ENCODE data around the gene SUMF1. TPM values are rescaled to one million over a fixed set of nuclear protein-coding genes. Genes with fewer than 3 reads are reported as not detected.

SUMF1 gene
- total RNA-seq, 1 experiment from 2014 or later, result 37.1 TPM

- H3K27me3 ChIP-seq, result no peaks in the 10 kb centered on the region
- no peak for DNase-seq
- no peaks in the 10 kb centered on the region for H3K9me3 ChIP-seq
- no peaks in the 10 kb centered on the region for H3K36me3 ChIP-seq
- H3K4me3 ChIP-seq, result no peak overlapping the region
Observed at GRCh38 chr3:4387210-4388204, 79.6 kb downstream of the SUMF1 start.

- Histone ChIP-seq H3K27me3 (no peaks in the 10 kb centered on the region), H3K9me3 (no peaks in the 10 kb centered on the region), H3K4me3 (no peak overlapping the region), H3K36me3 (no peaks in the 10 kb centered on the region)
- no peak for DNase-seq
Observed at GRCh38 chr3:4385201-4385600, 81.9 kb downstream of the SUMF1 start.

GRCh38 chr3:4380013-4380412 is 87.1 kb downstream of the SUMF1 start:
- H3K9me3 ChIP-seq, result no peaks in the 10 kb centered on the region
- no peak overlapping the region for H3K4me3 ChIP-seq
- no peak for DNase-seq
- H3K27me3 ChIP-seq, result no peaks in the 10 kb centered on the region
- no peaks in the 10 kb centered on the region for H3K36me3 ChIP-seq

GRCh38 chr3:4376499-4376898 is 90.6 kb downstream of the SUMF1 start:
- peak; percentile 10 for DNase-seq
- no peaks in the 10 kb centered on the region for H3K27me3 ChIP-seq

GRCh38 chr3:4375911-4376310 is 91.2 kb downstream of the SUMF1 start:
- no peaks in the 10 kb centered on the region for H3K36me3 ChIP-seq
- DNase-seq, result no peak
- H3K27me3 ChIP-seq, result no peaks in the 10 kb centered on the region
- H3K9me3 ChIP-seq, result peaks cover 7% of the 10 kb centered on the region
- no peak overlapping the region for H3K4me3 ChIP-seq

More at GRCh38 chr3:4376499-4376898, 90.6 kb downstream of the SUMF1 start:
- Histone ChIP-seq H3K36me3 (no peaks in the 10 kb centered on the region), H3K4me3 (no peak overlapping the region), H3K9me3 (peaks cover 7% of the 10 kb centered on the region)

- H3K4me3 ChIP-seq, result no peak overlapping the region
- DNase-seq, result no peak
- H3K9me3 ChIP-seq, result peaks cover 7% of the 10 kb centered on the region
- H3K27me3 ChIP-seq, result no peaks in the 10 kb centered on the region
- H3K36me3 ChIP-seq, result no peaks in the 10 kb centered on the region
Observed at GRCh38 chr3:4373669-4374068, 93.4 kb downstream of the SUMF1 start.

GRCh38 chr3:4362523-4362922 is 104.5 kb downstream of the SUMF1 start:
- H3K9me3 ChIP-seq, result no peaks in the 10 kb centered on the region
- DNase-seq, result no peak
- no peaks in the 10 kb centered on the region for H3K27me3 ChIP-seq
- no peaks in the 10 kb centered on the region for H3K36me3 ChIP-seq
- H3K4me3 ChIP-seq, result no peak overlapping the region

- Histone ChIP-seq H3K36me3 (no peaks in the 10 kb centered on the region), H3K4me3 (no peak overlapping the region), H3K9me3 (no peaks in the 10 kb centered on the region), H3K27me3 (no peaks in the 10 kb centered on the region)
- DNase-seq, result no peak
Observed at GRCh38 chr3:4360817-4361216, 106.3 kb downstream of the SUMF1 start.

DNA sequence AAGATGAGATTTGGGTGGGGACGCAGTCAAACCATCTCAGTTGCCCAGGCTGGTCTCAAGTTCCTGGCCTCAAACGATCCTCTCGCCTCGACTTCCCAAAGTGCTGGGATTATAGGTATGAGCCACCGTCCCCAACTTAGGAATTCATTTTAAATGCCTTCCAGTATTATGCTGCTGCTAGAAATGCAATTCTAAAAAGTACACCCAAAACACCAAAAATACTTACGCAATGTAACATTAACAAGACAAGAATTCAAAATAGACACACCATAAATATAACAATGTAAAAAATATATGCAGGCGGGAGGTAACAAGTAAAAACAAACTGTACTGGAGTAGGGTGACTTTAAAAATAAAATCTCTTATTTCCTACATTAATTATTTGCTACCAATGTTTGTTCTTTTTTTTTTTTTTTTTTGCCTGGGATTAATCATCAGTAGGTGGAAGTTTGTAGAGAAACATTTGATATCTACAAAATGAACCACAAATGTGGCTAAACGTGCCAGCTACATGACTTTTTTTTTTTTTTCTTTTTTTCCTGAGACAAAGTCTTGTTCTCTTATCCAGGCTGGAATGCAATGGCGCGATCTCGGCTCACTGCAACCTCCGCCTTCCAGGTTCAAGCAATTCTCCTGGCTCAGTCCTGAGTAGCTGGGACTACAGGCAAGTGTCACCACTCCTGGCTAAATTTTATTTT is 107.1 kb downstream of the SUMF1 start:
- Histone ChIP-seq H3K36me3 (no peaks in the 10 kb centered on the region), H3K4me3 (no peak overlapping the region), H3K9me3 (no peaks in the 10 kb centered on the region), H3K27me3 (no peaks in the 10 kb centered on the region)
- no peak for DNase-seq

GRCh38 chr3:4358273-4358672 is 108.8 kb downstream of the SUMF1 start:
- no peak for DNase-seq
- Histone ChIP-seq H3K36me3 (no peaks in the 10 kb centered on the region), H3K27me3 (no peaks in the 10 kb centered on the region), H3K4me3 (no peak overlapping the region), H3K9me3 (no peaks in the 10 kb centered on the region)

DNA sequence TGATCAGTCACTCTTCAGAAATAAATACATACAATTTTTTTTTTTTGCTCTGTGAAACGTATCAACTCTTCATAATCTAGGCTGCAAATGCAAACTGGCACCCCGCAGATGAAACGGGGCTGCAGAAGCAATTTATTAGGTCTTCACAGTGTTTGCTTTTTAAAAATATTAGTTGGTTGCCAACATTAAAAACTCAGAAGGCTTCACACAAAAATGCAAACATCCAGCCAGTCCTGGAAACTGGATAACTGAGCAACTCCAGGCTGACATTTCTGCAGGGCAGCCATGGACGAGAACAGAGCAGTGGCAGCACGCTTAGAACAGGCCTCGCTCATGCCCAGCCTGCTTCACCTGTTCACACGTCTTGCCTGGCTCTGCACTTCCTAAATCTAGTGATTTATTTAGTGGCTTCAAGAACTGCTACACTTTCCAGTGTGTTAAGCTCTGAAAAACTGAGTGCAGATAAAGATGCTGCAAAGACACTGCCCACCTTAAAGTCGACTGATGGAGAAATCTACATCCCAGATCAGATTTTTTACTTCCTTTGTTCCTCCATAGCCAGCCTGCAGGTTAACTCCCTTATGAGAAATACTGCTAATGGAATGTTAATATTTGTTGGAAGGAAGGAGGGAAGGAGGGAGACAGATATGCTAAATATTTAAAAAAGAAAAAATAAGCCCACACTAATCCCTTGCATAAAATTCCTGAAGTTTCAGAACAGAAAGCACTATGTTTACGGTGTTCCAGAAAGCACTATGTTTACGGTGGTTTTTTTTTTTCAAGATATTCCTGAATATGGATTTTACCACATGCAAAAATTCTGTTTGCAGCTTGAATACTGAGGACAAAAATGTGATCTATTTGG is 110.3 kb downstream of the SUMF1 start:
- DNase-seq, result no peak
- H3K27me3 ChIP-seq, result no peaks in the 10 kb centered on the region
- H3K9me3 ChIP-seq, result no peaks in the 10 kb centered on the region
- no peak overlapping the region for H3K4me3 ChIP-seq
- no peaks in the 10 kb centered on the region for H3K36me3 ChIP-seq

GRCh38 chr3:4356220-4356540 is 110.9 kb downstream of the SUMF1 start:
- H3K9me3 ChIP-seq, result no peaks in the 10 kb centered on the region
- no peak for DNase-seq
- H3K27me3 ChIP-seq, result no peaks in the 10 kb centered on the region
- H3K4me3 ChIP-seq, result no peak overlapping the region
- H3K36me3 ChIP-seq, result no peaks in the 10 kb centered on the region

DNA sequence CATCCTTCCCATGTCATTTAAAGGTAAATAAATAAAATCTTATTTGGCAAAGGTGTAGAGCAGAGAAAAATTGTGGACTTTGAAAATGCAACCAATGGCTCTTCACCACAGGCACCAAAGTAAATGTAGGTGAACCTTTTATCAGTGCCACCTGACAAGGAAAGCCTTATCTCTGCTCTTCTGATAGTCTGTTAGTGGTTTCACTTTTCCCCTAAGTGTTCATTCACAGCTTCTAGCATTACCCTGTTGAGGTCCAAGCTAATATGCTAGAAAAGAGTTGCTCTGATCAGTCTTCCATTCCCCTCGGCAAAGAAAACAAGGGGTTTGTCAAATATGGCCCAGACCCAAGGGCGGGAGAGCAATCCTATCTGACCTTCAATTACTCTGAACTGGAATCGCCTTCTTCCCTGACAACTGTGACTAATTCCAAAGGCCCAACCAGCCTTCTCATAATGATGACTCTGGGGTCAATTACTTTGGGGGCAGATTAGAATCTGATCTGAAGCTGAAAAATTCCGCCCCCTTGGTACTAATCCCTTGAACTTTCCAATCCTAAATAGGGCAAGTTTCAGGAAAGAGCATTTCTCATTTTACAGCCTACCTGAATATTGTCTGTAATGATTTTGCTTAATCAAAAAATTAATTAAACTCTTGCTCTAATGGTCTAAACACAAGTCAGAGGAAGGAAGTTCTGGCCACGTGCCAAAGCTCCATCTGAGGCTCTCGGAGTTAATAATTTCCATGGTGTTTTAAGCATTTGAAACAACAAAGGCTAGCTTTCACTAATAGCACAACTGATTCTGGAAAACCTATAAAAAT is 111.5 kb downstream of the SUMF1 start:
- Histone ChIP-seq H3K36me3 (no peaks in the 10 kb centered on the region), H3K4me3 (no peak overlapping the region), H3K27me3 (no peaks in the 10 kb centered on the region), H3K9me3 (no peaks in the 10 kb centered on the region)
- DNase-seq, result no peak

GRCh38 chr3:4351872-4352271 is 115.2 kb downstream of the SUMF1 start:
- no peak overlapping the region for H3K4me3 ChIP-seq
- H3K36me3 ChIP-seq, result no peaks in the 10 kb centered on the region
- no peaks in the 10 kb centered on the region for H3K9me3 ChIP-seq
- no peak for DNase-seq
- H3K27me3 ChIP-seq, result no peaks in the 10 kb centered on the region

DNA sequence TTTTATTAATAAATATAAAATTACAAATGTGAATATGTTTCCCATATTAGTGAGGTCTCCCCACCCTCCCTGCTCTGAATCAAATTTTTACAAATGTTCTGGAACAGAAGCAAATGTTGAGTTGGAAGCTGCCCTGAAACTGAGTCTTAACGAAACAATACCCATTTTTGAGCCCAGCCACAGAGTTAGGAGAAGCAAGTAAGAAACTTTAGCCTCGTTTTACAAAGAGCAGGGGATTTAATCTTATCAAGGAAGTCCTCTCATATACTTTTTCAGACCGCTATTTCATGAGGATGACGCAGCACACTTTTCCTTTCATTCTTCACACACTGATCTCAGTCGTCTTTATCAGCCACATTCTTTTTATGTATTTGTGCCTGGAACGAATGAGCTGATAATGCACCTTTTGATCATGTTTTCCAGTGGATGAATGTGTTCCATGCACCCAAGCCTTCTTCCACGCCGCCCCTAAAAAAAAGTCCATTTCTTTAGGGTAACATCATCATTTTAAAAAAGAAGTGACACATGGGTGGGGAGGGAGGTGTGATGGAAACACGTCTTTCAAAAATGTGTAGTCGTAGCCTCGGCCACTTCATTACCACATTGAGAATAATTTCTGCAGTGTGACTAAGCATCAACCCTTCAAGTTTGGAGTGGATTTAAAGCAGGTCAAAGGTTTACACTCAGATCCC is 115.8 kb downstream of the SUMF1 start:
- DNase-seq, result no peak
- Histone ChIP-seq H3K27me3 (no peaks in the 10 kb centered on the region), H3K9me3 (no peaks in the 10 kb centered on the region), H3K36me3 (no peaks in the 10 kb centered on the region), H3K4me3 (peak overlapping the region; percentile 26)

- Histone ChIP-seq H3K9me3 (no peaks in the 10 kb centered on the region), H3K36me3 (no peaks in the 10 kb centered on the region), H3K4me3 (peak overlapping the region; percentile 26), H3K27me3 (no peaks in the 10 kb centered on the region)
- DNase-seq, result peak; percentile 5
Observed at GRCh38 chr3:4350789-4351163, 116.3 kb downstream of the SUMF1 start.

All from MG63 (cell line).